Activated effector memory CD4-positive, alpha-beta T cell treated with anti-CD3 and anti-CD28 coated beads, Interleukin-2, amount 50 U/mL, for 16 hours (primary cell): ENCODE data around the gene TRMT1.
"Not testable (repeated sequence)": the region's sequence is repeated elsewhere in the genome, so short reads cannot be mapped to it uniquely, and the experiment has no call there.

Experiments used
- DNase-seq: peaks from one replicate; pipeline ENCODE4 v3.0.0-alpha.2; 2020

TRMT1 gene

DNA sequence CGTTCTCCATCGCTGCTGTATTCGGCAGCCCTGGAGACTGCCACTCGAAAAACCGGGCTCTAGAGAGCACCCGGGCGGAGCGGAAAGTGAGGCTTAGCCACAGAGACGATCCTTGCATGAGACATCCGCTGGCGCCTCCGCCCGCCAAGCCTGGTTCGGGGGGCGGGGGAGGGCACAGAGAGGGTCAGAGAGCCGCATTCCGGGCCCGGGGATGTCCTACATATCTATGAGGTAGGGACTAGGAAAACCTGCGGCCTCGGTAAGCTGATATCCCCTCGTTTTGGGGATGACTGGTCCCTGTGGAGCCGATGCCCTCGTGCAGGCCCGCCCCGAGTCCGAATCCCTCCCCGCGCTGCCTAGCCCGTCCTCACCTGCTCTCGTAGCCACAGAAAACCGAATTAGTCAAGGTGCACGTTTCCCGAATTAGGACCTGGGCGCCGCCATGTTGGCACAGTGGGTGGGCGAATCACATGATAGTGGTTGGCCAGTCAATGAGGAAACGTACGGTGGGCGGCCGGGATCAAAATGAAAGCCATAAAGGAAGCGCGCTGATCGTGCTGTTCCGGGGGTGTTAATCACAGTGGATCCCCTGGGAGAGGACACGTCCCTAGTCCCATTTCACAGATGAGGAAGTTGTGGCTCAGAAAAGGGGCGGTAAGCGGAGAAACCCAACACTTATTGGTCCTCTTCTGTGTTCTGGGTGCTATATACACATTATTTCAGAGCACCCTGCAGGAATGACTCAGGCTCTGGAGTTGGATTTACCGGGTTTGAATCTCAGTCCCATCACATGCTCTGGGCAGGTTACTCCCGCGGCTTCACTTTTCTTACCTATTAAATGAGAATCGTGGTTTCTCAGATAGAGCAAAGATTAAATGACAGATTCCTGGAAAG, at the start of gene TRMT1:
Gene TRMT1, minus strand, starts transcription at position 459 of the 894 bp plus-strand sequence. Its CDS starts 341 bp downstream, at position 118.
- peak; percentile 97 for DNase-seq

DNA sequence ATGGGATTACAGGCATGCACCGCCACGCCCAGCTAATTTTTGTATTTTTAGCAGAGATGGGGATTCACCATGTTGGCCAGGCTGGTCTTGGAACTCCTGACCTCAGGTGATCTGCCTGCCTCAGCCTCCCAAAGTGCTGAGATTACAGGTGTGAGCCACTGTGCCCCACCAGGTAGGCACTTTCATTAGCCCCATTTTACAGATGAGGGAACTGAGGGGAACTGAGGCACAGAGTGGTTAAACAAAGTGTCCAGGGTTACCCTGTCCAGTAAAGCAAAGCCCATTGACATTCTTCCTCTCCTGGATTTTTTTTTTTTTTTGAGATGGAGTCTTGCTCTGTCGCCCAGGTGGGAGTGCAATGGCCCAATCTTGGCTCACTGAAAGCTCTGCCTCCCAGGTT, 49.6 kb upstream of the TRMT1 start:
- DNase-seq: not testable (repeated sequence)

GRCh38 chr19:13165162-13165997, 48.8 kb upstream of the TRMT1 start:
- DNase-seq: no peak

- DNase-seq: peak; percentile 79
Observed at GRCh38 chr19:13164343-13165161, 48.0 kb upstream of the TRMT1 start.

GRCh38 chr19:13163609-13164342, 47.2 kb upstream of the TRMT1 start:
- peak; percentile 80 for DNase-seq

GRCh38 chr19:13162724-13163608, 46.4 kb upstream of the TRMT1 start:
- peak; percentile 95 for DNase-seq

DNA sequence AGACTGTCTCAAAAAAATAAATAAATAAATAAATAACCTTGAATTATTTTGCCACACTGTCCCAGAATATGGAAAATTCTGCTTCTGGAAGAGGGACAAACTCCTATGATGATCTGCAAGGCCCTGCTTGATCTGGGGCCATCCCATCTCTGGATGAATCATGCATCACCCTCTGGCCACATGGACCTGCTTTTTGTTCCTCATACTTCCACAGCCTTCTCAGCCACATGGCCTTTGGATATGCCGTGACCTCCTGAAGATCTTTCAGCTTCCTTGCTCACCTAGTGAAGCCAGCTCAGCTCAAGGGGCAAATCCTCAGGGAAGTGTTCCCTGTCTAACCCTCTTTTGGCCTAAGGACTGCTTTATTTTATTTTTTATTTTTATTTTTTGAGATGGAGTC, 44.0 kb upstream of the TRMT1 start:
- DNase-seq: no peak

GRCh38 chr19:13159713-13160112, 43.2 kb upstream of the TRMT1 start:
- no peak for DNase-seq

DNA sequence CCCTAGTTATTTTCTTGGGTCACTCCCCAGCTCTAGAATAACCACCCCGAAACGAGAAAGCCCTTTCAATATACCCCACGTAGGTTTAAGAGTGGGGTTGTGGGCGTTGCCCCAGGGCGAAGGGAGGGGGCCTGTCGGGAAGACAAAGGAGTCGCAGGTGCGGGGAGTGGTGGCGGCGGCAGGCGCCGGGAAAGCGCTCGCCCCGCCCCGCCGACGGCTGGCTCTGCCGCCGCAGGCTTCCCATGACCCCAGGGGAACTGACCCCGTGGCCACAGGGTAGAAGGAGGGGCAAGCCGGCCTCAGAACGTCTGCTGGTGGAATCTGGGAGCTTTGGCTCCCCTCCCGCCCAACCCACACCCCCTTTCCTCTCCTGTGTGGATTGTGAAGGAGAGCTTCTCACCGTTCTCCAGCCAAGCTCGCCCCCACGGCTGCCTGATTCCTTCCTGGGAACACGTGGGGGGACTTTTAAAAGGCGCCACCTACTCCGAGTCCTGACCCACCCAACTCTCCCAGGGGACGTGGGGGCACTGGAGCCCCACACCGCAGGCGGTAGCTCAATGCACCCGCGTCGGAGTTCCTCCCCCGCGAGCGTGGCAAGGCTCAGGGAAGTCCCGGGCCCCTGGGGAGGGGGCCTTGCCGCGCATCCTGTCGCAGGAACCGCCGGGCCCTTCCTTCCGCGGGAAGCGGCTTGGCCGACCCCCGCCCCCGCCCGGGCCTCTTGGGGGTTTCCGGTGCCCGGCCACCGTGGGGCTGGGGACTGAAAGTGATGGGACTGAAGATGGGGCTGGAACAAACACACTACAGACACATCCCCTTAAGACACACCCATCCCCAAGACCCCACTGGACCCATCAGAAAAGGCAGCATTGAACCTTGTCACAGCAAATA, 39.2 kb upstream of the TRMT1 start:
- DNase-seq: peak; percentile 90

DNA sequence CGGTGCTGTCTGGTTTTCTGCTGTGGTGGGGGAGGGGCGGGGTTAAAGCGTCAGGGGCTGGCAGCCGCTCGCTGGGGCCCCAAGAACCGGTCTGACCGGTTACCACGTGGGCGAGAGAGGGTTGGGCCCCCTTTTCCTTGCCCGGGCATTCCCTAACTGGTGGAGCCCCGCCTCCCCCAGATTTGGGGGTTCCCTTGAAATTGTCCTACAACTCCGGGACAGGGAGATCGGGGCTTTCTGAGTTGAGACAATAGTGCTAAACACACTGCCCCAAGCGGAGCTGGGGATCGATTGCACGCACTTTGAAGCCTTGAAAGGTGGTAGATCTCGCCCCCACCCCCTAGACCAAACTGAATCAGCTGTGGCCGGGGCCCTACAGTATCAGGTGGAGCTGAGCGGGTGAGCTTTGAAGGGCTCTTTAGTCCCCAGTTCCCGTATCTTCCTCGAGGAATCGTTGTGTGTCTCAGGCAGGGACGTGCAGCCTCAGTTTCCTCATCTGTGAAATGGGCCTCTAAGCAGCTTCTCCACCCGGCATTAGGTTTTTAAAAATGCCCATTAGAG, 38.5 kb upstream of the TRMT1 start:
- DNase-seq: peak; percentile 92

DNA sequence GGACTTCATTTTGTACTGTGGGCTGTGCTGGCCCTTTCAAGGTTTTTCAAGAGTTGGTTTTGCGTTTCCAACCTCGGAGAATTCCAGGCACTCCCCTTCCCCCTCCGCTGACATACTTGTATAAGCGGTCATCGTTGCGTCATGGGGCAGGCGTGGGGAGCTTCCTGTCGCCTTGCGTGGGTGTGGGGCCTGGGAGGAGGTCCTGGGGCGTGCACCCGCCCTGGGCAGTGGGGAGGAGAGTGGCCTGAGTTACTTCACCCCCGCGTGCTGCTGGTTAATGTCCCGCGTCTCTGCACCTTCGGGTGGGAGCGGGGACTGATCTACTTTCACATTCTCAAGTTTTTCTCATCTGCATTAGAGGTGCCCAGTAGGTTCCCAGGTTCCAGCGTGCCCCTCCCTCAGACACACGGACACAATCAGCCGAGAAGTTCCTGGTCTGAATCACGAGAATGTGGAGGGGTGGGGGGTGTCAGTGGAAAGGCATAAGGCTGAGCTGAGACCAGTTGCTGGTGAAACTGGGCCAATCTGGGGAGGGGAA, 37.8 kb upstream of the TRMT1 start:
- peak; percentile 86 for DNase-seq

DNA sequence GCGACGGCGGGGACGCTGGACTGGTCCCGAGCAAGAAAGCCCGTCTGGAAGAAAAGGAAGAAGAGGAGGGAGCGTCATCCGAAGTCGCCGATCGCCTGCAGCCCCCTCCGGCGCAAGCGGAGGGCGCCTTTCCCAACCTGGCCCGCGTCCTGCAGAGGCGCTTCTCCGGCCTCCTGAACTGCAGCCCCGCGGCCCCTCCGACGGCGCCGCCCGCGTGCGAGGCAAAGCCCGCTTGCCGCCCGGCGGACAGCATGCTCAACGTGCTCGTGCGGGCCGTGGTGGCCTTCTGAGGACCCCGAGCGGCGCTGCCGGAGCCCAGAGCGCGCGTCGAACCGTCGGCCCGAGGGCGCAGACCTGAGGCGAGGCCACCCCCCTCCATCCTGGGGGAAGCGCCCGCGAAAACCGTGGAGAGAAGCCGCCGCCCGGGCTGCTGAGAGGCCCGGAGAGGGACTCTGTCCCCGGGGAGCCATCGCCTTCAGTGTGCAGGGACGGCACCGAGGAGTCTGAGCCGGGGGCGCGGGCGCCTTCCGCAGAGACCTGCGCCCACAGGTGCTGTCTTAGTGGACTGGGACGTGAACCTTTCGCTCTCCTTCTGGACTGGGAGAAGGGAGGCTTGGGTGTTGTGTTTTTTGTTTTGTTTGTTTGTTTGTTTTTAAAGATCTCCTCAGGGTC, 37.2 kb upstream of the TRMT1 start:
- peak; percentile 74 for DNase-seq

- DNase-seq: peak; percentile 98
Observed at GRCh38 chr19:13152974-13153568, 36.5 kb upstream of the TRMT1 start.

GRCh38 chr19:13152356-13152973, 35.9 kb upstream of the TRMT1 start:
- DNase-seq: no peak

DNA sequence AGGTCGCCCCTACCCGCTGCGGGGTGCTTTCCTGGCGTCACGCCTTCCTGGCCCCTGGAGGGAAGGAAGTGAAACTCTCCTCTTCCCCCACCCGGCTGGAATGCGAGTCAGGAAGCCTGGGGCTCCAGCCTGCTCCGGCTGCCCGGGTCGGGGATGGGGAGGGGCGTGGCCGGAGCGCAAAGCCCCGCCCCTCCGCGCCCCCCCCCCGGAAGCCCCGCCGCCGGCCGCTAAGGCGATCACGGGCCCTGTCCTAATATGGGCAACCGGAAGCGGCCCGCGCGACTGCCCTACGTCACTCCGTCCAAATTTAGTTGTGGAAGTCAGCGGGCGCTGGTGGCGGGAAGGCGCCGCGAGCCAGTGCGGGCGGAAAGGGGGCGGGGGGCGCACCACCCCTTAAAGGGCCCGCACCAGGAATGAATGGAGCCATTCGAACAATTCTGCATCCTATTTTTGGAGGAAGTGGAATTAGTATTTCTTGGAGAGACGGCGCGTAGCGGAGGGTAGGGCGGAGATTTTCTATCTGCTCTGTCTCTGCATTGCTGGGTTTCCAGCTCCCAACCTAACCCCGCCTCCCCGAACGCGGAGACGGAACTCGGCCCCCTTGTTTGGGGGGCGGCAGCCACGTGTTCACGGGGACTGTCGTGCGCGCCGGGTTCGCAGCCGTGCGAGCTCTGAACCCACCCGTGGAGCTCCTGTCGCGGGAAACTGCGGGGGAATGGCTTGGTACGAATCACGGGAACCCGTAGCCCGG, 35.2 kb upstream of the TRMT1 start:
- peak; percentile 99 for DNase-seq

- DNase-seq: peak; percentile 73
Observed at GRCh38 chr19:13150931-13151604, 34.5 kb upstream of the TRMT1 start.
